A549 (cell line): ENCODE data around the gene LOXL4.

Source experiments
- EHF ChIP-seq: fragments of 250-450 bp; sonication (Bioruptor Pico); IDR thresholded peaks from 2 replicates; pipeline ENCODE4 v1.5.0; 2020; ENCODE audit warnings: mild to moderate bottlenecking
- EP300 ChIP-seq, 2 experiments: fragments of >200 bp; sonication (Bioruptor Twin); formaldehyde crosslinking; IDR thresholded peaks; 2 replicates in 1 of 2; 3 replicates in 1 of 2; pipeline ENCODE4 v1.6.1; 2016 to 2017
- ESRRA ChIP-seq: fragments of 150-350 bp; IDR thresholded peaks from 2 replicates; pipeline ENCODE4 v1.6.1; 2014; ENCODE audit warnings: mild to moderate bottlenecking, low read length, borderline replicate concordance
- JUNB ChIP-seq: fragments of >200 bp; sonication (Bioruptor Twin); formaldehyde crosslinking; IDR thresholded peaks from 2 replicates; pipeline ENCODE4 v1.6.1; 2016
- MYC ChIP-seq: IDR thresholded peaks from 2 replicates; pipeline ENCODE4 v1.6.1; 2012; ENCODE audit warnings: mild to moderate bottlenecking, inconsistent platforms, low read length, improper control_type of control experiment, borderline replicate concordance
- POLR2A ChIP-seq: IDR thresholded peaks from 2 replicates; pipeline ENCODE4 v1.6.1; 2012; ENCODE audit warnings: mild to moderate bottlenecking, low read length
- RAD21 ChIP-seq, 2 experiments: fragments of >200 bp in 1 of 2; sonication (Bioruptor Twin) in 1 of 2; formaldehyde crosslinking in 1 of 2; IDR thresholded peaks in 1 of 2; conservative IDR thresholded peaks in 1 of 2; 2 replicates in 1 of 2; 3 replicates in 1 of 2; pipeline ENCODE4 v1.6.1; 2012 to 2018; ENCODE audit warnings: inconsistent platforms in 1 of 2
- TF ChIP-seq, protein P1 (sequence below): fragments of >200 bp; sonication (Bioruptor Twin); formaldehyde crosslinking; IDR thresholded peaks from 3 replicates; pipeline ENCODE4 v1.5.1; 2016
- TF ChIP-seq, protein P2 (sequence below): IDR thresholded peaks from 2 replicates; pipeline ENCODE4 v1.6.1; 2012
- TF ChIP-seq, protein P3 (sequence below): fragments of 150-350 bp; IDR thresholded peaks from 2 replicates; pipeline ENCODE4 v1.6.1; 2014; ENCODE audit warnings: low read depth, mild to moderate bottlenecking, low read length

DNA sequence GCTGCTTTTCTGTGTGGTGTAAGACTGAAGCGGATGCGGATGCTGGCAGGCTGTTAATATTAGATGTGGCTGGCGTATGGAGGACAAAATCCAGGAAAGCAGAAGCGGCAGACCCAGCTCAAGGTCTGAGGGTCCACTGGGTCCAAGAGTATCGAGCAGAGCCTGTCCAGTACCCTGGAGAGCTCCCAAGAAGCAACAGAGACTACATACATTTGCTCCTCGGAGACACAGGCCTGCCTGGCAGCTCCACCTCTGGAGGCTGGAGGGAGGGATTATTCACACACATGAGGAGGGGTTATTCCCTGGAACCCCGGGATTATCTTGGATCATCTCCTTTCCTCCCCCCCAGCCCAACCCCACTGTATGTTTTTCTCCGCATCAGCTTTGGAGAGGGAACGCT is 31.3 kb upstream of the LOXL4 start:
- TF ChIP-seq JUNB (no peak), RAD21 (conservative IDR thresholded peaks at IDR 0.05 in 1 of 2, IDR thresholded peaks at IDR 0.05 in 1 of 2) (no peak), POLR2A (no peak), EP300 (IDR thresholded peaks at IDR 0.05) (no peak), EHF (CRISPR knock-in tag) (no peak), ESRRA (no peak), MYC (no peak)
- TF ChIP-seq, protein P1, sequence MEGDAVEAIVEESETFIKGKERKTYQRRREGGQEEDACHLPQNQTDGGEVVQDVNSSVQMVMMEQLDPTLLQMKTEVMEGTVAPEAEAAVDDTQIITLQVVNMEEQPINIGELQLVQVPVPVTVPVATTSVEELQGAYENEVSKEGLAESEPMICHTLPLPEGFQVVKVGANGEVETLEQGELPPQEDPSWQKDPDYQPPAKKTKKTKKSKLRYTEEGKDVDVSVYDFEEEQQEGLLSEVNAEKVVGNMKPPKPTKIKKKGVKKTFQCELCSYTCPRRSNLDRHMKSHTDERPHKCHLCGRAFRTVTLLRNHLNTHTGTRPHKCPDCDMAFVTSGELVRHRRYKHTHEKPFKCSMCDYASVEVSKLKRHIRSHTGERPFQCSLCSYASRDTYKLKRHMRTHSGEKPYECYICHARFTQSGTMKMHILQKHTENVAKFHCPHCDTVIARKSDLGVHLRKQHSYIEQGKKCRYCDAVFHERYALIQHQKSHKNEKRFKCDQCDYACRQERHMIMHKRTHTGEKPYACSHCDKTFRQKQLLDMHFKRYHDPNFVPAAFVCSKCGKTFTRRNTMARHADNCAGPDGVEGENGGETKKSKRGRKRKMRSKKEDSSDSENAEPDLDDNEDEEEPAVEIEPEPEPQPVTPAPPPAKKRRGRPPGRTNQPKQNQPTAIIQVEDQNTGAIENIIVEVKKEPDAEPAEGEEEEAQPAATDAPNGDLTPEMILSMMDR, result no peak
- TF ChIP-seq, protein P2, sequence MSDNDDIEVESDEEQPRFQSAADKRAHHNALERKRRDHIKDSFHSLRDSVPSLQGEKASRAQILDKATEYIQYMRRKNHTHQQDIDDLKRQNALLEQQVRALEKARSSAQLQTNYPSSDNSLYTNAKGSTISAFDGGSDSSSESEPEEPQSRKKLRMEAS, result no peak
- TF ChIP-seq, protein P3, sequence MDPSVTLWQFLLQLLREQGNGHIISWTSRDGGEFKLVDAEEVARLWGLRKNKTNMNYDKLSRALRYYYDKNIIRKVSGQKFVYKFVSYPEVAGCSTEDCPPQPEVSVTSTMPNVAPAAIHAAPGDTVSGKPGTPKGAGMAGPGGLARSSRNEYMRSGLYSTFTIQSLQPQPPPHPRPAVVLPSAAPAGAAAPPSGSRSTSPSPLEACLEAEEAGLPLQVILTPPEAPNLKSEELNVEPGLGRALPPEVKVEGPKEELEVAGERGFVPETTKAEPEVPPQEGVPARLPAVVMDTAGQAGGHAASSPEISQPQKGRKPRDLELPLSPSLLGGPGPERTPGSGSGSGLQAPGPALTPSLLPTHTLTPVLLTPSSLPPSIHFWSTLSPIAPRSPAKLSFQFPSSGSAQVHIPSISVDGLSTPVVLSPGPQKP, result no peak
